Cerebellar cortex (tissue), 1 donor: ENCODE measurements around the gene LSR.
A peak's percentile ranks its signal among the peaks of the same experiment; 100 is the strongest.

ENCODE experiments used
- DNase-seq: peaks from one replicate; pipeline ENCODE4 v3.0.0-alpha.2; 2015; ENCODE audit warnings: low spot score

LSR gene

GRCh38 chr19:35247526-35248309 lies 1.1 kb upstream of the LSR start:
- peak; percentile 74 for DNase-seq

DNA sequence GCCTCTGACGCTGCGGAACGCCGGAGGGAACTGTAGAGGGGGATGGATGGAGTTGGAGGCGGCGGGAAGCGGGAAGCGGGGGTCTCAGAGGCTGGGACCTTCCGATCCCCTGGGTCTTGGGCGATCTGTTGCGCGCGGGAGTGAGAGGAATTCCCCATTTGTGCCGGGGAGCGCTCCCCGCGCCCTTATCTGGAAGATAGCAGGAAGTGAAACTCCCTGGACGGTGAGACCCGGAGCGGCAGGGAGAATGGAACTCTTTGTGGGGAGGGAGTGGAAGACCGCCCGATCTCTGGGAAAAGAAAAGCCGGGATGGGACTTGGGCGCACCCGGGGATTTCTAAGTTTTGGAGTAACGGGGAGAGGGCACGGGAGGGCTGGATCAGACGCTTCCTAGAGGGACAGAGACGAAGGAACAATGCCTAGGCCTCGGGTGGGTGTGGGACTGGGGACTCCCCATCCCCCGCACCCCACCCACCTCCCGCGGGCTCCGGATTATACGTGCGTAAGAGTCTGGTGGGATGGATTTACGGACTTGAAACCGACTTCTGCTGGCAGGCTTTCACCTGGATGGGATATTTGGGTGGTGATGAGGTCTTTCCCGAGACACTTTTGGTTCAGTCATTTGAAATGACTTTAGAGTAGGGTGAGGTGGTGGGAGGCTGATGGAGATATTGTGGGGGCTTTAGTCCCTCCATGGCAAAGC lies 495 bp downstream of the LSR start:
- DNase-seq: no peak

DNA sequence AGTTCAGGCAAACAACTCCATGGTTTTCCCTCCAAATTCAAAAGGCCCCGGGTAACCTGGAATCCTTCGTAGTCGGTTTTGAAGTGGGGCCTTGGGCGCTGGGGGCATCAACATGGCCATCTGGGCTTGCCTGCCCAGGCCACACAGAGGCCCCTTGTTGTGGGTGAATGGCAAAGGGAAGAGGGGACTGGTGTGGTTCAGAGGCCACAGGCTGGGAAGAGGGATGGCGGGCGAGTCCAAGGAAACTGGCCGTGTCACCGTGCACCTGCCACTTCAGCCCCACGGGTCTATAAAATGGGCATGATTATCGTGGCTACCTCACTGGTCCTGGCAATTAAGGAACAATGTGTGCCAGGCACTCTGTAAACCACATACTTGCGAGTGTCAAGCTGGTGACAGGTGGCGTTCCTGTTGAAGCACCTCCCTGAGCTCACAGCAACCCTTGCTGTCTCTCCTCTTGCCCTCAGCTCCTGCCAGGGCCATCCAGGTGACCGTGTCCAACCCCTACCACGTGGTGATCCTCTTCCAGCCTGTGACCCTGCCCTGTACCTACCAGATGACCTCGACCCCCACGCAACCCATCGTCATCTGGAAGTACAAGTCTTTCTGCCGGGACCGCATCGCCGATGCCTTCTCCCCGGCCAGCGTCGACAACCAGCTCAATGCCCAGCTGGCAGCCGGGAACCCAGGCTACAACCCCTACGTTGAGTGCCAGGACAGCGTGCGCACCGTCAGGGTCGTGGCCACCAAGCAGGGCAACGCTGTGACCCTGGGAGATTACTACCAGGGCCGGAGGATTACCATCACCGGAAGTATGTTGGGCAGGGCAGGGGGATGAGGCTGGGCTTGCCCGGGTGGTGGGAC lies 1.3 kb downstream of the LSR start:
- DNase-seq: no peak

DNA sequence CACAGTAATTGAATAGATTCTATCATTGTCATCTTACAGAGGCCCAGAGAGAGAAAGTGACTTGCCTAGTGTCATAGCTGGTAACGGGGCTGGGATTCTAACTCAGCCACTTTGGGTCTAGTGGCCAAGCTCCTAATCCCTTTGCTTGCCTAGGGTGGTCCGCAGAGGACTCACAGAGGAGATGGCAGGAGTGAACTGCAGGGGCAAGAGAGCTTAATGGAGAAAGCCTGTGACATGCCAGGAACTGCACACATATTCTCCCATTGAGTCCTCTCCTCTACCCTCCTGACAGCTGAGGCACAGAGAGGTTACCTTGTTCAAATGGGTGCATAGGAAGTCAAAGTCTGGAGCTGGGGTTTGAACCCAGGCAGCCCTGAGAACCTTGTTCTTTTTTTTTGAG lies 2.7 kb downstream of the LSR start:
- DNase-seq: no peak

DNA sequence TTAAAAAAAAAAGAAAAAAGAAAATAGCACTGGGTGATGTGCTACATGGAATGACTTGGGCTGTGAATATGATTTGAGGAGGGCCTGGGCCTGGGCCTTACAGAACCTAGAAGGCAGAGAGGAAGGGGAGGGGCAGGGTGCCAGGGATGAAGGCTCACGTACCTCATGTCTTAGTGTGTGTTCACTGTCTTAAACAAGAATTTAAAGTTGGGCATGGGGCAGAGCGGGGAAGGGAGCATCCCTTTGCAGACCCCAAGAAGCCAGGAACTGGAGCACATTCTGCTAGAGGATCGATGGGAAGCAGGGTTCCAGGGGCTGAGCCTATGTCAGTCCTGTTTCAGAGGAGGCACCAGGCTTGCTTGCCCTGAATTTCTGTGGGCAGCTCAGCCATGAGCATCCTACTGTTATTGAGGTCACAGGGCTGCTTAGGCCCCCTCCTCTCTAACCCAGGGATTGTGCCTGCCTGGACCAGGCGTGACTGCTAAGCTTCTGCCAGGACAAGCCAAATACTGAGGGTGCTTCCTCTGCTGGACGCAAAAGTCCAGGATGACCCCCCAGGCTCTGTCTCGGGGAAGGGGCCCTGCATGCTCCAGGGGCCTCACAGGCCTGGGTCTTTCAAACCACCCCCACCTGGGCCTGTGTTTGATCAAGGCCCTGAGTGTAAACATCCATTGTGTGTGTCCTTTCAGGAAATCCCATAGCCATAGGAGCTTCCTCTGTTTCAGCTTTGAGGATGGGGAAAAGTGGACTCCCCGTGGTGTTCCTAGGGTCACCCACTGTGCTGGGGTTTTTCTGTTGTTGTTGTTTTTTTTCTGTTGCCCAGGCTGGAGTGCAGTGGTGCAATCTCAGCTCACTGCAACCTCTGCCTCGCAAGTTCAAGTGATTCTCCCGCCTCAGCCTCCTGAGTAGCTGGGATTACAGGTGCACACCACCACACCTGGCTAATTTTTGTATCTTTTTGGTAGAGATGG lies 4.8 kb downstream of the LSR start:
- DNase-seq: no peak

- no peak for DNase-seq
Observed at GRCh38 chr19:35254341-35255297, 5.8 kb downstream of the LSR start.

- no peak for DNase-seq
Observed at GRCh38 chr19:35256566-35256965, 7.8 kb downstream of the LSR start.

- no peak for DNase-seq
Observed at GRCh38 chr19:35257113-35257461, 8.3 kb downstream of the LSR start.

DNA sequence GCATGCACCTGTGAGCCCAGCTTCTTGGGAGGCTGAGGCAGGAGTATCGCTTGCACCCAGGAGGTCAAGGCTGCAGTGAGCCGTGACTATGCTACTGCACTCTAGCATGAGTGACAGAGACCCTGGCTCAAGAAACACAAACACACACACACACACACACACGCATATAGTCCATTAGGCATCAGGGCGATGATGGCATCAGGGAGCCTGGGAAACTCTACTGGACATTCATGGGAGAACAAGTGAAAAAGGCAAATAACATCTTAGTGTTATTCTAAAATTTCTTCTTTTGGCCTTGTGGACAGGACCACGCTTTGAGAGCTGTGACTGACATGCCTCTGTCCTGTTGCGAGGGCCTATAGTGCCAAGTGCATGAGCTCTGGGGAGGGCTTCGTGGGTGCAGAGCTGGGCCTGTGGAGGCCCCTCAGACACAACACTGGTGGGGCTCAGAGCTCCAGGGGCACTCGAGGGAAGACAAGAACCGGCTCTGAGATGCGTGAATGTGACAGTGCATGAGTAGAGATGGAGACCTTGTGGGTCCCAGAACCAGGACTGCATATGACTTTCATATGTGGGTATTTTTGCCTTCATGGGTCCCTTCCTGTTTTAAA lies 12.0 kb downstream of the LSR start:
- no peak for DNase-seq

DNA sequence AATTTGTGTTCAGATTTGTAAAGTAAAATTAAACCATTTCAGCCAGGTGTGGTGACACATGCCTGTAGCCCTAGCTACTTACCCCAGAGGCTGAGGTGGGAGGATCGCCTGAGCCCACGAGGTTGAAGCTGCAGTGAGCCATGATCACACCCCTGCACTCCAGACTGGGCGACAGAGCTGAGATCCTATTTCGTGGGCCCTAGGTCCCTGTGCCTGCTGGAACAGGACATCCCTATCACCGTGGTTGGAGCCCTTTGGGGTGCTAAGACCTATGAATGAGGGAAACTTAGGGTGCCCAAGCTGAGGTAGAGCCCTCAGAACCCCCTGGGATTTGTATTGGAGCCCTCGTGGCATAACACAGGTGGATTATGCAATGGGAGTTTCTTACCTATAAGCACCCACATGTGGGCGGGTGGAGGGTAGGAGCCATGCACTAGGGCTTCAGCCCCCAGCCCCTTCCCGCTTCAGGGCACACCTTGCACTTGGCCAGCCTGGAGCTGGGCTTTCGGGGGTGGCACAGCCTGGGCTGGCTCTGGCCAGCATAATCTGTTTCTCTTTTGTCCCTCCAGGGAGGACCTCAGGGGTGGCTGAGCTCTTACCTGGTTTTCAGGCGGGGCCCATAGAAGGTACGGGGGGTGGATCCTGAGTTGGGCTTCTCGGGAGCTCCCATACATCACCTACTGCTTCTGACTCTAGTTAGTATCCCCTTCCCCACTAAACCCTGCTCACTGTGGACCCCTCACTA lies 12.7 kb downstream of the LSR start:
- no peak for DNase-seq

GRCh38 chr19:35262101-35262761 lies 13.4 kb downstream of the LSR start:
- peak; percentile 34 for DNase-seq

DNA sequence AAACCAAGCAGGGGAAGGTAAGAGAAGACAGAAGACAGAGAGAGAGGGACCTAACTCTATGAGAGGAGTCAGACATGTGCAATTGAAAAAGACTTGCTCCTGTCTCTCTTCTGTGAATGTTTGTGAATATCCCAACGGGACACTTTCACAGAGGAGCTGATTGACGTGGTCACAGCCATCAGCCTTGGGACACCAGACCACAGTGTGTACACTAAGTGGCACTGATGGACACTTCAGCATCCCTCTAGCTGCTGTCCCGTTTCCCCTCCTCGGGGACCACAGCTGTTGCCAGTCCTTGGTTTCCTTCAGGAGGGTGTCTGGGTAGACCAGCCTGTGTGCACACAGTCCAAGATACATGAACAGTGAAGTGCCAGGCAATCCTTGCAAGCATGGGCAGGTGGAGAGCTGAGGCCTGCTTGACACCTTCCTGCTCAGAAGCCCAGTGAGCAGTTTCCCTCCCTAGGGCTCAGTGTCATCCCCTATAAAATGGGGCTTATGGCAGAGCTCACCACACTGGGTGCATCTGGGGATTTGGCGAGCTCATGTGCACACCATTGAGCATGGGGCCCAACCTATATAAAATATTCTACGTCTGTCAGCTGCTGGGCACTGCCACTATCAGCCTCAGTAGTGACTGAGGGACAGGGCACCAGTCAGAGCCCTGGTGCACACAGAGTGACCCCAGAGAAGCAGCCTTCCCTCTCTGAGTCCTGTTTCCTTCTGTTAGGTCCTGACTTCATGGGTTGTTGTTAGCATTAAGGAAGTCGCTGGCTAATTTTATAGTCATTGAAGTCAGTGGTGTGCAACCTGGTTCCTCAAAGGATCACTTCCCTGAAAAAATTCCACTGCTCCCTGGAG lies 15.7 kb downstream of the LSR start:
- peak; percentile 26 for DNase-seq

- DNase-seq: no peak
Observed at GRCh38 chr19:35265126-35265899, 16.5 kb downstream of the LSR start.

DNA sequence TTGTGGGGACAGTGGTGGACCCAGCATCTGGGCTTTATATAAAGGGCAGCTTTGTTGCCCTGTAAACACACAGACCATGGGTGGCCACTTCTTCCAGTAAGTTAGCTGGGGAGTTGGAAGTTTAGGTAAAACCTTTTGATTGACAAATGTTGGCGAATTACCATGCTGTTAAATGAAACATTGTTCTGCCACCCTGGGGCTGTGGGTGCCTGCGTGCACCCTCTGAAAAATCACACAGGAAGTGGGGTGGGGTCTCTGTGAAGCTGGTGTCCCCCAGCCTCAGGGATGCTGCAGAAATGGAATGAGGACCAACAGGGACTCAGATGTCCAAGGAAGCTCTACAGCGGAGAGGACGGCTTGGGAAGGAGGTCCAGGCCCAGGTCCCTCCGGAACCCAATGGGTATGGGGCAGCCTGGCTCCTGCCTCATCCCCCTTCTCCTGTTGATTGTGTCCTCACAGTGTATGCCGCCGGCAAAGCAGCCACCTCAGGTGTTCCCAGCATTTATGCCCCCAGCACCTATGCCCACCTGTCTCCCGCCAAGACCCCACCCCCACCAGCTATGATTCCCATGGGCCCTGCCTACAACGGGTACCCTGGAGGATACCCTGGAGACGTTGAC lies 17.2 kb downstream of the LSR start:
- no peak for DNase-seq

- no peak for DNase-seq
Observed at GRCh38 chr19:35266520-35267352, 17.9 kb downstream of the LSR start.
